Activated CD4-positive, CD25-positive, alpha-beta regulatory T cell (primary cell): ENCODE data around the gene IGFBP7.

Source experiments
- DNase-seq, 4 experiments: peaks; one replicate each; lab custom pipeline; 2025; lab: John Stamatoyannopoulos, UW

The IGFBP7 gene

DNA sequence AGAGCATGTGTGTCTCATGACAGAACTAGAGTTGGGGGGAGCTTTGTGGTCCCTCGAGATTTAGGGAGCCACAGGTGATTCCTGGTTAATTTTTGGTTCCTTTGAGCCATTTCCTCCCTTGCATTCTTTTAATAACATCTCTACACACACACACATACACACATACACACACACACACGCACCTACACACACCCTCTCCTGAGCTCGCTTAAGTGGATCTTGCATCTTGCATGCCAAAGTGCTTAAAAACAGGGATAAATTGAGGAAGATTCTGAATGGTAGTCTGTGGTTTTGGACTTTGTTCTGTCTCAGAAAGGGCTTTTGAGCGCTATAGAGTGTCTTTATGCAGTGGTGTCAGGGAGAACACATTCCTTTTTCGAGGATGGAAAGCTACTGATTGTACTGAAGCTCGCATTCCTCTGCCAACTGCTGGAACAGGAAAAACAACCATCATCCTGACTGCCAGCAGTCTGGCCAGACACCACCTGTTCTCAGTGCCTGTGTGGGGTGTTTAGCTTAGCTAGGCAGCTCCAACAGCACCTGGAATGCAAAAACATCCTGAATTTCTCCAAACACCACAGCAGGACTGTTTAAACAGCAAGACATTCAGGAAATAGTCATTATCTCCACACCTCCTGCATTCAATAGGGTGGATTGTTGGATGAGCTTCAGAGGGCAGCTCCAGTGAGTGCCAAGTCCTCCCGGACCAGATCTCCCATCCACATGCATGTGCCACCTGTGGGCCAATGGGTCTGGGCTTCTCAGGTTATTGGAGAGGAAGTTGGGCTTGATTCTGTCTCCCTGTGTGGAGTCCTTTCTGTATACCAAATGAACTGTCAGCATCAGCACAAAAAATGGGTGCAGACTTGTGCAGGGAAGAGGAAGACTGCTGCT, 21.9 kb upstream of the IGFBP7 start:
- DNase-seq: no peak

DNA sequence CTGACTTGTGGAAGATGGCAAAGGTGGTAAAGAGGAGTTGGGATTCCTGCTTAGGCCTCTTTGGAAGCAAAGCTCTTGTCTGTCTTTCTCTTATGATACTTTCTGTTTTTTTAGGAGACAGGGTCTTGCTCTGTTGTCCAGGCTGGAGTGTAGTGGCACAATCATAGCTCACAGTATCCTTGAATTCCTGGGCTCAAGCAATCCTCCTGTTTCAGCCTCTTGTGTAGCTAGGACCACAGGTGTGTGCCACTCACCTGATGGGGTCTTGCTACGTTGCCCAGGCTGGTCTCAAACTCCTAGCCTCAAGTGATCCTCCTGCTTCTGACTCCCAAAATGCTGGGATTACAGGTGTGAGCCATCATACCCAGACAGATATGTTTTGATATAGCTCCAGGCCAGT, 19.3 kb upstream of the IGFBP7 start:
- no peak for DNase-seq

DNA sequence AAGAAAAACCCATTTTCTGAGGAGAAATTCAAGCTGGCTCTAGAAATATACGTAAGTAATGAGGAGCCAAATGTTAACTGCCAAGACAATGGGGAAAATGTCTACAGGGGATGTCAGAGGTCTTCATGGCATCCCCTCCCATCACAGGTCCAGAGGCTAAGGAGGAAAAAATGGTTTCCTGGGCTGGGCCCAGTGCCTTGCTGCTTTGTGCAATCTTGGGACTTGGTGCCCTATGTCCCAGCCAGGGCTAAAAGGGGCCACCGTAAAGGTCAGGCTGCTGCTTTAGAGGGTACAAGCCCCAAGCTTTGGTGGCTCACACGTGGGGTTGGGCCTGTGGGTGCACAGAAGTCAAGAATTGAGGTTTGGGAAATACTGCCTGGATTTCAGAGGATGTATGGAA, 17.2 kb upstream of the IGFBP7 start:
- no peak for DNase-seq

DNA sequence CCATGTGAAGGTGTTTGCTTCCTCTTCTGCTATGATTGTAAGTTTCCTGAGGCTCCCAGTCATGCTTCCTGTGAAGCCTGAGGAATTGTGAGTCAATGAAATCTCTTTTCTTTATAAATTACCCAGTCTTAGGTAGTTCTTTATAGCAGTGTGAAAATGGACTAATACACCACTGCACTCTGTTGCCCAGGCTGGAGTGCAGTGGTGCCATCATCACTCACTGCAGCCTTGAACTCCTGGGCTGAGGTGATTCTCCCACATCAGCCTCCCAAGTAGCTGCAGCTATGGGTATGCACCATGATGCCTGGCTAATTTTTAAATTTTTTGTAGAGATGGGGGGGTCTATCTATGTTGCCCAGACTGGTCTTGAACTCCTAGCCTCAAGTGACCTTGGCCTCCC, 15.8 kb upstream of the IGFBP7 start:
- DNase-seq: no peak

DNA sequence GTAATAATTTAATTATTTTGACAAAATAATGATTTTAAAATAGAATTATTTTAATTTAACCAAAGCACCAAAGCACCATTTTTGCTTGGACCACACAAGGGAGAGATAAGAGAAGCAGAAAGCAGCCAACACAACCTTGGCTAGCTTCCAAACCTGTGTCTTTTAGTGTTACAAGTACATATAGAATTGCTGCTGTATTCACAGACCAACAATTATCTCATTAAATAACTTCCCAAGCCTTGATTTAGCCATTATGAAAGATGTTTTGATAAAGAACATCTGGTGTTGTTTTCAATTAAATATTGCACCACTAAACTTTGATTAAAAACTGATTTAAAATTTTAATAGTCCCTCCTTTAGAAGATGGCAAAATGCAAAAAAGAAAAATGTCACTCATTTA, 14.0 kb upstream of the IGFBP7 start:
- no peak for DNase-seq

DNA sequence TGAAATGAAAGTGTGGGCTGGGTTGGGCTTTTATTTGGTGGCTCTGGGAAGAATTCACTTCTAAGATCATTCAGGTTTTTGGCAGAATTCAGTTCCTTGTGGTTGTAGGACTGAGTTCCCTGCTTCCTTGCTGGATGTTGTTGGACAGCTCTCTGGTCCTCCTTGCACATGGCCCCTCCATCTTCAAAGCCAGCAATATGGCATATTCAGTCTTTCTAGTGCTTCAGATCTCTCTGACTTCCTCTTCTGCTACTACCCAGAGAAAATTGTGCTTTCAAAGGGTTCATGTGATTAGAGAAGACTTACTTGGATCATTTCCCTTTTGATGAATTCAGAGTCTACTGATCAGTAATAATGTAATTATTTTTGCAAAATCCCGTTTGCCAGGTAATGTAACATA, 12.8 kb upstream of the IGFBP7 start:
- no peak for DNase-seq

DNA sequence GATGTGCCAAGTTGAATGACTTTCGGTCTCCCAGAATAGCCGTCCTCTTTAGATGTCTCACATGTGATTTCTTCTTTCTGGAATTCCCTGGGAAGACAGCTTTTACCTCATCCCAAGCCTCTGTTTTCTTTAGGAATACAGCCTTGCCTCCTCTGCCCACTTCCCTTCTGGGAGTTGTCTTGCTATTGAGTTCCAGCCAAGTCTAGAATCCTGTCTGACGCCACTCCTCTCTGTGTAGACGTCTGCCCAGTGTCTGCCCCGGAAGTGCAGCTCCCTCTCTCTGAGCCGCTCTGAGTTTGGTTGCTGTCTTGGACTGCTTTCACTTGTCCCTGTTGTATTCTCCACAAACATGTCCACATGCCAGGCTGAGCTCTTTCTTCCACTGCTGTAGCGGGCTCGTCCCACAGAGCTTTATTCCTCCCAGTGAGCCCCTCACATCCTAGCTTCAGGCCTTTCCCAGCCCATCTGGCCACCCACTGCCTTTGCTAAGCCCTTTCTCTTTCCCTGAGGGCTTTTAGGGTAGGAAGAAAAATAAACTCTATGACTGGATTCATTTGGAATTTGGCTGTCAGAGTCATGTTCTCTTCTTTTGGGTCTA, 9.0 kb upstream of the IGFBP7 start:
- no peak for DNase-seq

DNA sequence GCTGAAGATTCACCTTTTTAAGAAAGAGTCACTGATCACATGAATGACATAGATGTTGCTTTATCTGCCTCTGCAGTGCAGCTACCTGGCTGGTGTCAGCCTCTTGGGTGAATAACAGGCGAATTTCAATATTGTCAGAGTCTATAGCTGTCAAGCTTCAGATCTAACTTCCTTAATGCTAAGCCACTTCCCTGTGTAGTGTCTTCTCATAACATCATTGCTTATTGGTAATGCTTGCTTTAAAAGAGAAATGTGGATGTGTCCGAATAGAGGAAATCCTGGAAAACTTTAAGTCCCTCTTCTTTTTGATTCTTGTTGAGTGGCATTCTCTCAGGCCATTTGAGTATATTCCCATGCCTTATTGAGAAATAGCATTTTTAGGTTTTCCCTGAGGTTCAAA, 7.3 kb upstream of the IGFBP7 start:
- DNase-seq: no peak

DNA sequence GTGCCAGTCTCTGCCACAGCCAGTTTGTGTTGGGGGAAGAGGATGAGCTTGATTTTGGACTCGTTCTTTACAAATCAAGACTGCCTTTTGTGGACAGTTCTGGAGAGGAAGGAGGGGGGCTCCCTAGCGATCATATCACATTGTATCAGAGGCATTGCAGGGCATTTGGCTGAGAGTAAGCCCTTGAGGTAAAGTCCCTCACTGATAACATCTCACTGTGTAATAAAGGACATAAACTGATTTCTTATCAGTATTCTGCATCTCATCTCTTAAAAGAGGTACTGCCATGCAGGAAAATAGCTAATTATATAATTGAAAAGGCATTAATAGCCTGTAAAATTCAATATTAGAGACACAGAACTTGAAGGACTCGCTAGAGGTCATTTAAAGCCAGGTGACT, 6.1 kb upstream of the IGFBP7 start:
- no peak for DNase-seq

DNA sequence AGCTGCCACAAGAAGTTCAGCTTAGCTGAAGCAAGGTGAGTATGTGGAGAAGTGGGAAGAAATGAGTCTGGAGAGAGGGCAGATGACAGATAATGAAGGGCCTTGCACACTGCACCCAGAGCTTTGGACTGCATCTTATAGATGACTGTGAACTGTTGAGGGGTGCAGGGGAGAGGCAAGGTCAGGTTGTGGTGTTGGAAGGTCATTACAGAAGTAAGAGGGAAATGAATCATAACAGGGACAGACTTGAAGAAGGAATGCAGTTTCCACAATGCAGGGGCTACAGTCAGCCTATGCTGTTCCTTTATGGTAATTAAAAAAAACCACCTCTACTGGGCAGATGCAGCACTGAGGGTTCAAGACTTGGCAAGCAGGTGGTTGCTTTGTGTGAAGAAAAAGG, 4.8 kb upstream of the IGFBP7 start:
- DNase-seq: no peak

DNA sequence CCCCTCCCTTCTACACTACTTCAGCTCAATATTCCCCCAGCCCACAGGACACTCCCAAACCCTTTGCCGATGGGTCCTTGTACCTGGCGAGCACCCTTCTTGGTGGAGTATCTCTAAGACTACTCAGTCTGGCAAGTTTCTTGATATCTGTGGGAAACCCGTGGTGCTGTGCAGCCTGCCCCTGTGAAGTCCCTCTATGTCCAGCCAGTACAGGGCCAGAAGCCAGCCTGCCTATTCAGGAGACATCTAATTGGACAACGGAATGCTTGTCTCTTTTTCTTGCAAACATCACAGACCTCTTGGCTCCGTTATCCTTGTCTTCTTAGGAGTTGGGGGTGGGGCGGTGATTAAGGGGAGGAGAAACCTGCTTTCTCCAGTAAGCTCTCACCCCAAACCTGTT, 3.7 kb upstream of the IGFBP7 start:
- no peak for DNase-seq

DNA sequence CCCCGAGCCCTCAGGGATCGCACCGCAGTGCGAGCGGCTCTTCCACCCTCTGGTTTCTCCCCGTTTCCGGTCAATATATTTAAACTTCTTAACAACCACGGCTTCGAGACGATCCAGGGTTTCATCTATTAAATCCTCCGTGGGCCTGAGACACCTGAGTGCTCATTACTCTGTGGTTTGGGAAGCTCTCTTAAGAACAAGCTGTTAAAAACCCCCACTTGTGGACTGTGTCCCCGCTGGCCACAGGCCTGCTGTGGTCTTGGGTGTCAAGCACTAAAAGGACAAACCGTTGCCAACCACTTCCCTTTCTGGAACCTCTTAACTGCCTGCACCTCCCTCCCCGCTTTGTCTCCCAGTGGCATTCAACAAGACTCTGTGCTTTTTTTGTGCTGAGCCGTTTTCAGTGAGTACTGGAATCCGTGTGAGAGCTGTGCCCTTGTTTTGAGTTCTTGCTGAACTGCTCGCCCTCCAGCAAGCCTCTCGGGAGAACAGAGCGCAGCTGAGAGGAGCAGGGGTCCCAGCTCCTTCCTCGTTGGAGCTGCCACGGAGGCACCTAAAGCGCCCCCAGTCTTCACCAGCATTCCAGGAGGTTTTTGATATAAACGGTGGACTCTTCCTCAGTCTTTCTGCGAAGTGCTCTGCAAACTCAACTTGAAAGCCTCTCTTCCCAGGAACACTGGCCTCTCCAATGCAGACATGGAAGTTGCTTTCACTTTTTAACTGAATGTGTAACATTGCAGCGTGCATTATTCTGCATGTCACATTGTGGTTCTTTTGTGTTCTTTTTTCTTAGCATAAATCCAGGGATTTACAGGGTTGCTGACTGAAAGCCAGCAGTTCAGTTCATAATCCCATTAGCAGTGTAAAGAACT, 691 bp upstream of the IGFBP7 start:
- no peak for DNase-seq

DNA sequence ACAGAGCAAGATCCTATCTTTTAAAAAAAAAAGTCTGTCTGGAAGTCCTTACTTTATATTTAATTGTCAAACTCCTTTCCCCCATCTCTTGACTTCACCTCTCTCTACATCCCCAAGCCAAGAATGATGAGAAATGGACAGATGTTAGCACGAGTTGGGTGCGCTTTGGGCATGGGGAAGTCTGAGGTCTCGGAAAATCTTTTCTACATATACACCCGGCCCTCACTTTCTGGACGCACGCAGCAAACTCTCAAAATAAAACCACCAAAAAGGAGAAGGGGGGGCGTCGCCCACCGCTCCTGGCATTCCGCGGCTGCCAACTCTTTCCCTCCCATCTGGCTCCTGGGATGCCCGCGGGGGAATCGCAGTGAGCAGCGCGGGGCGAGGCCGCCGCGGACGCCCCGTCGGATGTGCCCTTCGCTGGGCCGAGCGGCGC, 756 bp downstream of the IGFBP7 start:
- no peak for DNase-seq

DNA sequence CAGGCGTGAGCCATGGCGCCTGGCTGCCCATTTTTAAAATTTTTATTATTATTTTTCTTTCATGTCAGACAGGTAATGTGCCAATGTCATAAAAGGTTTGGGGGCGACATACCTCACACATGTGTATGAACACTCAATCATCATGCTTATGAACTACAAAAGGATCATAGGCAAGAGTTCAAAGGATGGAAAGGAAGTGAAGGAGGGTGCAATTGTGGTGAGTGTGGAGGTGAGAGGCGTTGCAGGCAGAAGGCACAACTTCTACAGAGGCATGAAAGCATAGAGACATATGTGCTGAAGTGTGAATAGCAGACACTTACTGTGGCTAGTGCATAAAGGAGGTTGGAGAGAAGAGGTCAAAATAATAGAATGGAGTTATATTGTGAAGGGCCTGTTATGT, 4.0 kb downstream of the IGFBP7 start:
- DNase-seq: no peak

DNA sequence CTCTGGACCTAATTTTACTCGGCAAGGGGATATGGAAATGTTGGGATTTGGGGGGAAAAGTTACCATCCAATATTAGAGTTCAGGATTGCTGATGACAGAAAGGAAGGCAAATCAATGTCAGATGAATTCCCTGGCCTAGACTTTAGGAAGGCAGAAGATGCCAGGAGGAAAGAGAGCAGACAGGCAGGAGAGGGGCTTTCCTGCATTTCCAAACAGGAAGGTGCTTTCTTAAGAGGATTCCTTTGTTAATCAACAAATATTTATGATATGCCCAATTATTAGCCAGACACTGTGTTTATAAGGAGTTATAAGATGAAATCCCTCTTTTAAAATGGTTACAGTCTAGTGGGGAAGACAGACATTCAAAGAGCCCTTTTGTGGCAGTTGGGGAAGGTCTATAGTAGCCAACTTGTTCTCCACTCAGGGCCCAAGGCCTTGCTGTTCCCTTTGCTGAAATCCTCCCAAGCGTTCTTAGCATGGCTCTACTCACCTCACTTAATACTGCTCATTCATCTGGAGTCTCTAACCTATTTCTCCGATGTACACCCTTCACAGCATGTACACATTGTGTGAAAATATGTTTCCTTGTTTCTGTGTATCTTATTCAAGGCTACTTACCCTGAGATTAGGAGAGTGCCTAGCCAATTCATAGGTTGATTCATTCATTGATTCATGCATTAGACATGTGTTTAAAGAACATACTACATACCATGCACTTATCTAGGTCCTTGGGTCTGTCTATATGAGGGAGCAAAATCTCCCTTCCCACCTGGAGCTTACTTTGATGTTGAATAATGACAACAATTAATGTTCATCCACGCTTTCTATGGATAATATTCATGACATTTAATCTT, 5.3 kb downstream of the IGFBP7 start:
- no peak for DNase-seq

DNA sequence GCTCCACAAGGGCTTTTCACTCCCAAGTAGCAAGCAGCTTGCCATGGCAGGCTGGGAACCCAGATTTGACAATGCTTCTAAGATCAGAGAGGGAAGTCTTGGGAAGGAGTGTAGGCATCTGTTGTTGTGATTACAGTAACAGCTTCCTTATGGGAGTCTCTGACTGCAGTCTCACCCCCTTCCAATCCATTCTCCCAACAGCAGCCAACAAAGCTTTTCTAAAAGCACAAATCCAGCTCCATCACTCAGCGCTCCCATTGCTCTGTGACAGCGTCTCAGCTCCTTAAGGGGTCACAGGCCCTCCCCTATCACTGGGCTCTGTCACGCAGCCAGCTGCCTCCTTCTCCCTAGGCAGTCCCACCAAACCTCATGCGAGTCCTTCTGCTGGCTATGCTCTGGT, 7.1 kb downstream of the IGFBP7 start:
- no peak for DNase-seq

DNA sequence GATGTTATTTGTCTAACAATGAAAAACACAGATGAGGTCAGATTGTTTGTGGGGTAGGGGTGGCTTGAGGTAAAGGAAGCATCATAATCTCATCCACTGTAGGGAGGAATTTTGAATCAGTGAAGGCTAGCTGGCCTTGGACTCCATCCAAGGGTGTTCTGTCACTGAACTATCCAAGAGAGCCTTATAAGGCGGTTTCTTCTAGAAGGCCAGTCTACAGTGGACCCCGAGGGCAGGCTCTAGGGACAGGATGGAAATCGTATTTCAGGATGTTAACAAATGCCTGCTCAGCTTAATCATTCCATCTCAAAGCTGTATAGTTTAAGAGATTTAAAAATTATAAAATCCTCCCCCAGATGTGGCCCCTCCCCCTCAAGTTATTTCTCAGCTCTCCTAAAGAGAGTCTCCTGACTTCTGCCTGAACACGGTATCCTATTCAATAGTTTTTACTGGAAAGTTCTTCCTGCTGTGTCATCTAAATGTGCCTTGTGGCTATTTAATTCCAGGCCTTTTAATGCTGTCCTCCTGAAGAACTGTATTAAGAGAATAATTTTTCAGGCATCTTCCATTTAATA, 8.0 kb downstream of the IGFBP7 start:
- DNase-seq: no peak

DNA sequence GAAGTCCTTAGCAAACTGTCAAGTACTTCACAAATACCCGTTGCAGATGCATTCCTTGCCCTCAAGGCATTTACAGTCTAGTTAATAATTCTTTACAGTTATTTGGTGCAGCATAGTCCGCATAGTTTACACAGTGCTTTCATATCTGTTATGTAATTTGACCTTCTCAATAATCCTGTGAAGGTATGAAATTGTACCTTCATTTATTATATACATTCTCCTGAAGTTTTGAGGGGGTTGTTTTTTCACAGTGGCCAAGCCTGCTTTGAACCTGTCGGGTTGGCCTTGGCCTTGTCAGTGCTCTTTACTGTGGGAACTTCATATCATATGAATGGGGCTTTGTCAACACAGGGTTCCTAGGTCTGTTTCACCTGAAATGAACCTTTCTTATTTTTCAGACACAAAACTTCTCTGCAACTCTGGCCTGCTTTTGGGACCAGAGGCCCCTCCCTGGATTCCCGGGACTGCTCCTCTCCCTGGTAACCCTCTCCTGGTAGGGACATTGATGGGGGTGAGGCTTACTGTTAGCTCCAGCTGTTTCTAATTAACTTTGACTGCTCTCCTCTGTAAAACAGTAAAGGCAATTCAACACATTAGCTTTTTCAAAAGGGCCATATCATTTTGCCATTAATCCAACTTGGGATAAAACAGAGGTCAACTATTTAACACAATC, 9.1 kb downstream of the IGFBP7 start:
- no peak for DNase-seq

DNA sequence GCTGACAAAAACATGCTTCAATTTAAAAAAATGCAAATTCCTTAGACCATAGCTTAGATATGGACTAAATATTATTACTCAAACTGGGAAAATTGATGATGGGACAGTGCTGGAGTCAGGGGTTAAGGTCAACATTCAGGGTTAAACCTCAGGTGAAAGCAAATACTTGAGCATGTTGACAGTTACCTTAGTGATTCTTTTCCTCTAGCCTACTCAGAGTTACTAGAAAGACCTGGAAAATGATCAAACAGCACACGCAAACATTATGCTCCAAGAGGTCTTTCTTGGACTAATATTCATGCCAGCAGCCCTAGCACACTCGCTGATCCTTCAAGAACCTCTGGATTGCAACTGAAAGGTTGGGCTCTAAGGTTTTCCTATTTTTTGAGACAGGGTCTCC, 10.8 kb downstream of the IGFBP7 start:
- DNase-seq: no peak

DNA sequence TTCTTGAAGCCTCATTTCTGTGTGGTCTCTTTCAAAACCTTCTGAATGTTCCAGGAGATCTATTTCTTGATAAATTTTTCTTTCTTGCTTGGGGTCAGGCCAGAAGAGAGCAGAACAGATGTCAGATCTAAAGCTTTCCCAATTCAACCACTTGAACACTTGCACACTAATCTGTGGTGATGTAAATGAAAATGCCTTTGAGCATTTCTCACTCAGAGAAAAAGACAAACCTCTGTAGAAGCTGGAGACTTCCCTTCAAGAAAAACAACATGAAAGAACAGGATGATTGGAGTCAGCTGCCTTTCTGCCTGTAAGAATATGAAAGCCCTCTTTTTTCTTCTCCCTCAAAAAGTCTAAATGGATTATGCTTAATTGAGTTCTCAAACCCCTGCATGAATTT, 11.2 kb downstream of the IGFBP7 start:
- no peak for DNase-seq

DNA sequence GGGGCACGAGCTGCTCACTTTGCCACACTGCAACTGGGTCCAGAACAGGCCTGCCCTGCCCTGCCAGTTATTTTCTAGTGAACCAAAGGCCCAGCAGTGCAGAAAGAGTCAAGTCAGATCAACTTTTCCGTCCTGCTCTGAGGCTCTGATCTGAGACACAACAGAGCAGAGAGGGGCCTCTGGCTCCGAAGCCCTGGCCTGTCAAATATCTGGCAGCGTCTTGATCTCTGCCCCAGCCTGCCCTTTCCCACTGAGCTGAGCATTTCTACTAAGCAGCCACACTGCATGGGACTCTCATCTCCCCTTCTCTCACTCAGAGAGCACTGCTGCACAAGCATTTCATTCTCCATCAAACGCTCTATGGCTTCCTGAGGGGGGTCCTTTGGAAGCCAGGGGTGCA, 11.8 kb downstream of the IGFBP7 start:
- no peak for DNase-seq
